Endodermal cell (in vitro differentiated cells): ENCODE data around the gene IL18RAP. TPM values are rescaled to one million over a fixed set of nuclear protein-coding genes. Genes with fewer than 3 reads are reported as not detected.

Experiments
- DNase-seq: peaks from one replicate; pipeline ENCODE4 v3.0.0-alpha.2; 2017
- H3K27ac ChIP-seq: 2 replicates; pipeline ENCODE4 v1.5.1; 2013; ENCODE audit warnings: mild to moderate bottlenecking, low read depth, low read length, moderate library complexity
- H3K27me3 ChIP-seq: 2 replicates; pipeline ENCODE4 v1.6.1; 2013; ENCODE audit warnings: mild to moderate bottlenecking, low read length, moderate library complexity; ENCODE audit not compliant: insufficient read depth, control insufficient read depth, poor library complexity, severe bottlenecking
- H3K36me3 ChIP-seq: 2 replicates; pipeline ENCODE4 v1.7.0; 2013; ENCODE audit warnings: mild to moderate bottlenecking, low read length, moderate library complexity; ENCODE audit not compliant: control insufficient read depth, insufficient read depth
- H3K4me1 ChIP-seq: one replicate; pipeline ENCODE4 v1.7.0; 2013; ENCODE audit warnings: low read length; ENCODE audit not compliant: control insufficient read depth, insufficient read depth
- H3K4me3 ChIP-seq: 2 replicates; pipeline ENCODE4 v1.5.1; 2013; ENCODE audit warnings: mild to moderate bottlenecking, low read length, moderate library complexity
- H3K9ac ChIP-seq: 2 replicates; pipeline ENCODE4 v1.6.1; 2013; ENCODE audit warnings: mild to moderate bottlenecking, low read length, moderate library complexity; ENCODE audit not compliant: poor library complexity, severe bottlenecking; ENCODE audit errors: extremely low read depth
- H3K9me3 ChIP-seq: 2 replicates; pipeline ENCODE4 v1.6.1; 2013; ENCODE audit warnings: mild to moderate bottlenecking, low read length, moderate library complexity; ENCODE audit not compliant: control insufficient read depth
- H3K27ac Mint-ChIP-seq: 2 replicates; pipeline ENCODE4 v1.8.0; 2020; ENCODE audit warnings: mixed read lengths
- H3K27me3 Mint-ChIP-seq: 2 replicates; pipeline ENCODE4 v1.8.0; 2021; ENCODE audit warnings: mild to moderate bottlenecking, mixed read lengths; ENCODE audit not compliant: insufficient read depth
- H3K36me3 Mint-ChIP-seq: 2 replicates; pipeline ENCODE4 v1.8.0; 2020; ENCODE audit warnings: low read depth, mixed read lengths
- H3K4me1 Mint-ChIP-seq: 2 replicates; pipeline ENCODE4 v1.8.0; 2020; ENCODE audit warnings: mixed read lengths
- H3K4me3 Mint-ChIP-seq: 2 replicates; pipeline ENCODE4 v1.8.0; 2020; ENCODE audit warnings: mild to moderate bottlenecking, moderate library complexity, mixed read lengths
- H3K9me3 Mint-ChIP-seq: 2 replicates; pipeline ENCODE4 v1.8.0; 2020; ENCODE audit warnings: mild to moderate bottlenecking, mixed read lengths
- WGBS, 2 experiments: methylation state at CpG; one replicate each; pipeline versions ENCODE4 v1.1.5 to v1.1.7; 2013; ENCODE audit warnings: missing lambda C conversion rate in 2 of 2, mixed read lengths in 1 of 2; ENCODE audit not compliant: insufficient coverage in 1 of 2, insufficient read length in 1 of 2; 5-methylcytosine and 5-hydroxymethylcytosine counted together
- total RNA-seq, 2 donors: library from RNA; stranded (reverse); fragmentation: NEBNext Ultra II Directional in 1 of 2; extraction: Animal tissue kit (Norgen Biotek cat#: 25700) in 1 of 2; gene quantifications; 2 replicates in 1 of 2; 3 replicates in 1 of 2; pipeline ENCODE4 v1.2.1, GENCODE V29; 2021
- TF ChIP-seq, protein P1 (sequence below): fragments of 200-600 bp; sonication (generic); conservative IDR thresholded peaks from 2 replicates; pipeline ENCODE4 v1.5.0; 2021; ENCODE audit warnings: antibody characterized with exemption, mild to moderate bottlenecking

Gene IL18RAP
- total RNA-seq, 2 donors from 2014 or later: 0.11 TPM; not detected in 1

DNA sequence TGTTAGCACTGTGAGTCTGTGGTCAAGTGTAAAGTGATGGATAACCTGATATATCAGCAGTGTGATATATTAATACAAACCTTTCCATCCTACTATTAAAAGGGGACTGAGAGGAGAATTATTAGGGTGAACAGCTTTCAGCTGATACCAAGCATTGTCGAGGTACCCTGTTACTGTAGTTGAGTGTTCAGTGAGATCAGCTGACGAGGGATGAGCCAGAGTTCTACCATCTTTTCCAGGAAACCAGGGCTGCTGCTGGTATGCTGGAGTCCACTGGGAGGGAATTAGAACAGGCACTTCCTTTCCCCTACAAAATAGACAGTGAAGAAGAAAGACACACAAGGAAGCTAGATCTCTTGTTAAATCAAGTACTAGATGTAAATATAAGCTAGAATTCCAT lies 408 bp downstream of the IL18RAP start:
- no peak overlapping the region for H3K27ac Mint-ChIP-seq
- no peaks in the 10 kb centered on the region for H3K36me3 Mint-ChIP-seq
- Histone ChIP-seq H3K4me1 (no peaks in the 10 kb centered on the region), H3K36me3 (no peaks in the 10 kb centered on the region), H3K4me3 (no peak overlapping the region), H3K9ac (no peak overlapping the region), H3K27me3 (peaks cover 8% of the 10 kb centered on the region), H3K9me3 (no peaks in the 10 kb centered on the region), H3K27ac (no peak overlapping the region)
- TF ChIP-seq, protein P1, sequence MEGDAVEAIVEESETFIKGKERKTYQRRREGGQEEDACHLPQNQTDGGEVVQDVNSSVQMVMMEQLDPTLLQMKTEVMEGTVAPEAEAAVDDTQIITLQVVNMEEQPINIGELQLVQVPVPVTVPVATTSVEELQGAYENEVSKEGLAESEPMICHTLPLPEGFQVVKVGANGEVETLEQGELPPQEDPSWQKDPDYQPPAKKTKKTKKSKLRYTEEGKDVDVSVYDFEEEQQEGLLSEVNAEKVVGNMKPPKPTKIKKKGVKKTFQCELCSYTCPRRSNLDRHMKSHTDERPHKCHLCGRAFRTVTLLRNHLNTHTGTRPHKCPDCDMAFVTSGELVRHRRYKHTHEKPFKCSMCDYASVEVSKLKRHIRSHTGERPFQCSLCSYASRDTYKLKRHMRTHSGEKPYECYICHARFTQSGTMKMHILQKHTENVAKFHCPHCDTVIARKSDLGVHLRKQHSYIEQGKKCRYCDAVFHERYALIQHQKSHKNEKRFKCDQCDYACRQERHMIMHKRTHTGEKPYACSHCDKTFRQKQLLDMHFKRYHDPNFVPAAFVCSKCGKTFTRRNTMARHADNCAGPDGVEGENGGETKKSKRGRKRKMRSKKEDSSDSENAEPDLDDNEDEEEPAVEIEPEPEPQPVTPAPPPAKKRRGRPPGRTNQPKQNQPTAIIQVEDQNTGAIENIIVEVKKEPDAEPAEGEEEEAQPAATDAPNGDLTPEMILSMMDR: no peak
- H3K4me3 Mint-ChIP-seq: no peak overlapping the region
- no peaks in the 10 kb centered on the region for H3K4me1 Mint-ChIP-seq
- 85 to 92% methylated on average over 2 of the region's 2 CpGs for WGBS, 2 experiments
- no peak for DNase-seq
- H3K9me3 Mint-ChIP-seq: no peaks in the 10 kb centered on the region
- peaks cover 24% of the 10 kb centered on the region for H3K27me3 Mint-ChIP-seq

DNA sequence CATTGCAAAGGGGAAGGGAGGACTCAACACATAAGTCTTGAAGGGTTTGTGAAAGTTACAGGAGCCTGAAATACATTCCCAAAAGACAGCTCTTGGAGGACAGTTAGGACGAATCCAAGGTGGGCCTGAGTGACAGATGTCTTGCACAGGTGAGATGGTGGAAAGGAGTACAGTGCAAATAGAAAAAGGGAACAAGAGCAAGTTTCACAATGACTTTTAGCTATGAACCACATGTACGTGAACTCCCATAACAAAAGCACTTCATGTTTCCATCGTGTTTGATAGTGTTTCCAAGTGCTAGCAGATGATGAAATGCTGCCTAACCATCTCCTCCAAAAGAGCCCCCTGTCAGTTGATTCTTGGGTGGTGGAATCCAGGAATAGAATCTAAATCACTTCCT lies 1.8 kb downstream of the IL18RAP start:
- Mint-ChIP-seq H3K4me3 (no peak overlapping the region), H3K27me3 (peaks cover 21% of the 10 kb centered on the region), H3K9me3 (no peaks in the 10 kb centered on the region), H3K36me3 (no peaks in the 10 kb centered on the region), H3K4me1 (no peaks in the 10 kb centered on the region), H3K27ac (no peak overlapping the region)
- Histone ChIP-seq H3K9ac (no peak overlapping the region), H3K9me3 (no peaks in the 10 kb centered on the region), H3K27ac (no peak overlapping the region), H3K4me1 (no peaks in the 10 kb centered on the region), H3K27me3 (peaks cover 8% of the 10 kb centered on the region), H3K36me3 (no peaks in the 10 kb centered on the region), H3K4me3 (no peak overlapping the region)
- TF ChIP-seq, protein P1: no peak
- no peak for DNase-seq
- 88 to 89% methylated on average over 1 to 3 of the region's 3 CpGs for whole genome bisulfite sequencing, 2 experiments

DNA sequence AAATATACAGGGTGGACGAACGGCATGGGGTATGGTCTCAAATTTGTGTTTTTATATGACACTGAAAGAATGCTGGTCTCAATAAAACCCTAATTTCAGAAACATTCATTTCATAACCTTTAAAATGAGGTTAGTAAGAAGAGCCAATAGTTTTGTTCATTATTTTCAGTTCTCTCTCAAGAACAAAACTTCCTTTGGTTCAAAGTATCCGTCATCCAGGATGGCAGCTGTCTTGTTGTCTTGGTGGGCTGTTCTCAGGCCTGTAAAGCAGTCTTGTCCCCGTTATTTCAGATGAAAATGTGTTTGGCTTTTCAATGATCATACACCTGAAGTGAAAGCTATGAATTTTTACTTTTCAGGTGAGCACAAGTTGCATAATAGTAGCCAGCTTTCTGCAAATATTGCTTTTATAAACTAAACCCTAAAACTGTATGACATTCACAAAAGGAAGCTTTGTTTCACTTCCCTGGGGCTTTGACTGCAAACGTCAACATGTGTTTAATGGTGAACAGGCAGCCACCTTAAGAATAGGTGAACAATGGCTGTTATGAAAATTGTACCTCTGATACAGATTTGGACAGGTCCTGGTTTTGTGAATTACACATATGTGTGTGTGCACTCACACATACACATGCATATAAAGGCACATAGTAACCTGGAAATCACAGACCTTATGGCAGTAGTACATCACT lies 2.6 kb downstream of the IL18RAP start:
- WGBS, 2 experiments: 85 to 100% methylated on average over 1 to 5 of the region's 5 CpGs
- Histone ChIP-seq H3K27me3 (peaks cover 8% of the 10 kb centered on the region), H3K9ac (no peak overlapping the region), H3K4me3 (no peak overlapping the region), H3K27ac (no peak overlapping the region), H3K36me3 (no peaks in the 10 kb centered on the region), H3K9me3 (no peaks in the 10 kb centered on the region), H3K4me1 (no peaks in the 10 kb centered on the region)
- TF ChIP-seq, protein P1: no peak
- H3K27me3 Mint-ChIP-seq: peaks cover 21% of the 10 kb centered on the region
- no peak for DNase-seq
- H3K36me3 Mint-ChIP-seq: no peaks in the 10 kb centered on the region
- H3K27ac Mint-ChIP-seq: no peak overlapping the region
- no peak overlapping the region for H3K4me3 Mint-ChIP-seq
- no peaks in the 10 kb centered on the region for H3K9me3 Mint-ChIP-seq
- no peaks in the 10 kb centered on the region for H3K4me1 Mint-ChIP-seq
